D341Med (cell line): Measurements from ENCODE around the gene AKR1C2.
"Not testable (repeated sequence)": the region's sequence is repeated elsewhere in the genome, so short reads cannot be mapped to it uniquely, and the experiment has no call there.

ENCODE experiments used
- DNase-seq: peaks from one replicate; pipeline ENCODE4 v3.0.0; 2012; ENCODE audit warnings: low spot score

The AKR1C2 gene

DNA sequence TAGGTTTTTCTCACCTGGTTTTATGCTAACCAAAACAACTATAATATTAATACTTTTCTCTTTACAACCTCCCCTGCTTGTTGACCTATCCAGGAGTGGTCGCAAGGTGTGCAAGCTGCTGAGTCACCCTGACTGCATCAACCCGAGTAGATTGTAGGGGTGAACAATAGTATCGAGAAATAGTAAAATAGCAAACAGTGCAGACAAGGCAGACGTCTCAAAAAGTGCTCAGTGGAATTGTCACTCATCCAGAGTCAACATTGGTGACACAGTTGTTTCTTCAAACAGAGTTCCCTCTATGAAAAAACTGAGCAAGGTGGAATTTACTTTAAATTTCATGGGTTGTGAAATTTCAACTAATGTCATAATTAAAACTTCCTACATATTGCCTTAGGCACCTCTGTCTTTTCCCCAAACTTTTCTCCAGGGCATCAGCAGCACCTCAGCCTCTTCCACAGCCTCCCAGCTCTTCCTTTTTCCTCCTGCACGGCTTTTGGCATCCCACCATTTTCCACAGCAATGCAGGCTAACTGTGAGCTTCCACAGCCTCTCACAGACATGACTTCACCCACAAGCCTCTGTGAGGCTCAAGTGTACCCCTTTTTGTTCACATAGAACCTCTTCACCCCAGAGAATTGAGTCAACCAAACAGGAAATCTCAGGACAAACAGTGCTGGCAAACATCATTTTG, 46.6 kb downstream of the AKR1C2 start:
- DNase-seq = not testable (repeated sequence)

DNA sequence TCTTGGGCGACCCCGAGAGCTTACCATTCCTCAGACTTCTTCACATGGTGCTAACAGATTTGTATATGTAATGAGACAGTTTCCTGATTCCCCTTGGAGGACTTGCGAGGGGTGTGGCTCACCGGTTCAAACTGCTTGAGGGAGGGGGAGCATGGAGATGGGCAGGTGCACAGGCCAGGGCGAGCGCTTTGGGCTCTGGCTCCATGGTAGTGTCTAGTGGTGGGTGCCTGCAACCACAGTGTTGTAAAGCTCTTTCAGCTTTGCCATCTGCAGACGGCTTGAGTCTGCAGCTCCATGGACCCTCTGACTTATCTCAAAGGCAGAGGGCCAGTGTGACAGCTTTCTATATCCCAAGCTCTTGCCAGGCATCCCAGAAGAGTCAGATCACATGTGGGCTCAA, 47.6 kb downstream of the AKR1C2 start:
- not testable (repeated sequence) for DNase-seq

DNA sequence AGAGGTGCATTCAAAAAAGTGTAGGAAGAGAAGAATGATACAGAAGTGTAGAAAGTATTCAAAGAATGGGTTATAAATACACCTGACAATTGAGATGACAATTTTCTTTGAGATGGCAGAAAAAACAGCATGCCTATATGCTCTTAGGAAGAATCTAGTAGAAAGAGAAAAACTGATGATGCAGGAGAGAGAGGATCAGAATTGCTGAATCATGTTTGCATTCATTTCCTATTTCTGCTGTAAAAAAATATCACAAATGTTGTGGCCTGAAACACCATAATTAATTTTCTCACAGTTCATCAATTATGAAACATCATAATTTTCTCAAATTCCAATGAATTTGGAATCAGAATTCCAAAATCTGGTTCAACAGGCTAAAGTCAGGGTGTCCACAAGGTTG, 50.3 kb downstream of the AKR1C2 start:
- DNase-seq = no peak

DNA sequence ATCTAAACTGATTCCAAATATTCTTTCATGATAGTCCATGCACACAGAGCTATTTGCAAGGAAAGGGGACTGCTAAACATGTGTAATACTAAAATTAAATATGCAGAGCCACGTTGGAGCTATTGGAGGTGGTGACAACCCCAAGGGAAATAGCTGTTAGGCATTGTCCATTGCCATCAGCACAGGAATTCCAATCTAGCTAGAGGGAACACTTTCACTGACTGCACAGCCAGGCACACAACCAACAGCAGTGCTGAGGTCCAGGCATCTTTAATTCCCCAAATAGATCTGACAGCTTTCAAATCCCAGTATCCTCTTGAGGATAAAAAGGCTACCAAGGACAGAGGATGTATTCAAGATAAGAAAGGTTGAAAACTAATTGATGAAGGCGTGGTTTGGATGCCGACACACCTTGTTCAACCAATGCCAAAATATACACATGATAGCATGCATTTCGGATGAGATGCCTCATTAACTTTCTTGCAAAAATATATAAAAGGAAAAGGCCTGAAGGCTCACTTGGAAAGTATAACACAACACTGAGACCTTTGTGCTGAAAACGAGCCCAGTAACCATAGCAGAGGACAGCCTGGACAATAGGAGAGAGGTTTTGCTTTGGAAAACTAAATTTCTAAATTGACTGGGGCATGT, 52.0 kb downstream of the AKR1C2 start:
- not testable (repeated sequence) for DNase-seq

DNA sequence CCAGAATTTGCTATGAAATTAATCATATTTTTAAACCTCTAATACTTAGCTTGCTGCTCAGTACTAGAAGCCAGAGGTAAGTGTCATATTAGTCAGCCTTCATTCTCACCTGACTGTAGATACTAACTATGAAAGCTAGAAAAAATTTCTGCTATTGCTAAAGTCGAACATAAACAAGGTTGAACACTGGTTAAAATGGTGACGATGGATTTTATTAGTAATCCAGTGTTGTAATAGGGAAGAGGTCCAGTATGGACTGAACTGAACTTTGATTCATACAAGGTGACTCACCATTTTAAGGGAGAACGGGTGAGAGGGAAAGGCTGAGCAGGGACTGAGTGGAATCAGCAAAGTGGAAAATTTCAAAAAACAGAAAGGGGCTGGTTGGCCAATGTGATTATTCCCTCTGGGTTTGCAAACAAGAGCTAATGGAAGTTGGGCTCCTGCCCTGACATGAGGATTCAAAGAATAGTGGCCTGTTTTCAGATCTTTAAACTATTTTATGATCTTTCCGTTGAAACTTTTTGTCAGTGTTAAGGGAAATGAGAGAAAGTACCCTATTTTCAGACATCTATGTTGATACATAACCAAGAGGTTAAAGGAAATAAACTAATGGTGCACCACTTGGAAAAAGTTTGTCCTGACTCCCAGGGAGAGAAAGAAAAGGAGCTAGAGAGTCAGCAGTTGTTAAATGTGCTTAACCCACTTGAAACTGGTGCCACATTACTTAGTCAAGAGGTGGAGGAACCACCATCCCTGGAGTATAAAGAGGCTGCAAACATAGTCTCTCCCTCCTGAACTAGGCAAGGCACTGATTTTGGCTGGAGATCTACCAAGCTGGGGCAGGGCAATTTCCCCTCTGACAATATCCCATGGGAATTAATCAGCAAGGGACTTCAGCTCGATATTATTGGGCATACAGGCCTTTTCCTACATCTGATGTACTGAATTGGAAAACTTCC, 55.7 kb downstream of the AKR1C2 start:
- DNase-seq = no peak

DNA sequence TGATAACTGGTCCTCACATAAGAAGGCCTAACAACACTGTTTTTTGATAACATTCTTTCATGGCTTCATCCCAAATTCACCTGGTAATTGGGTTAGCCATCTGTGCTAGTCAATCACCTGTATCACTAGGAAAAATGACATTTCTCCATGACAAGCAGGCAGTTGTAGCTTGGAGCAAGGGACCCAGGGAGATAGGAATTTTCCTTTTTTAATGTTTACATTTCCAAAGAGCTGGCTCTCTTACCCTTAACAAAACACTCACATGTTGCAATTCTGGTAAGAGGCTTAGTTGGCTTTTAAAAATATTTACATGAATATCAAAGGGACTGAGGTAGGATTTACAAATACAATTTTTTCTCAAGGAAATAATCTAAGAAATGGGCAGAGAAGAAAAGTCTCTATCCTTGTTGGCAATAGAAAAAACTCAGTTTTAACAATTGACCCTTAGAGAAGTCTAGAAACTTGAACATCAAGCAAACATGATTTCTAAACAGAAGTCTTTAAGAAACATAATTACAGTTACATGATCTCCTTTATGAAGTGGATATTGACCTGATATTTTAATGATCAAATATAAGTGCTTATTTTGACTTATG, 56.5 kb downstream of the AKR1C2 start:
- no peak for DNase-seq

DNA sequence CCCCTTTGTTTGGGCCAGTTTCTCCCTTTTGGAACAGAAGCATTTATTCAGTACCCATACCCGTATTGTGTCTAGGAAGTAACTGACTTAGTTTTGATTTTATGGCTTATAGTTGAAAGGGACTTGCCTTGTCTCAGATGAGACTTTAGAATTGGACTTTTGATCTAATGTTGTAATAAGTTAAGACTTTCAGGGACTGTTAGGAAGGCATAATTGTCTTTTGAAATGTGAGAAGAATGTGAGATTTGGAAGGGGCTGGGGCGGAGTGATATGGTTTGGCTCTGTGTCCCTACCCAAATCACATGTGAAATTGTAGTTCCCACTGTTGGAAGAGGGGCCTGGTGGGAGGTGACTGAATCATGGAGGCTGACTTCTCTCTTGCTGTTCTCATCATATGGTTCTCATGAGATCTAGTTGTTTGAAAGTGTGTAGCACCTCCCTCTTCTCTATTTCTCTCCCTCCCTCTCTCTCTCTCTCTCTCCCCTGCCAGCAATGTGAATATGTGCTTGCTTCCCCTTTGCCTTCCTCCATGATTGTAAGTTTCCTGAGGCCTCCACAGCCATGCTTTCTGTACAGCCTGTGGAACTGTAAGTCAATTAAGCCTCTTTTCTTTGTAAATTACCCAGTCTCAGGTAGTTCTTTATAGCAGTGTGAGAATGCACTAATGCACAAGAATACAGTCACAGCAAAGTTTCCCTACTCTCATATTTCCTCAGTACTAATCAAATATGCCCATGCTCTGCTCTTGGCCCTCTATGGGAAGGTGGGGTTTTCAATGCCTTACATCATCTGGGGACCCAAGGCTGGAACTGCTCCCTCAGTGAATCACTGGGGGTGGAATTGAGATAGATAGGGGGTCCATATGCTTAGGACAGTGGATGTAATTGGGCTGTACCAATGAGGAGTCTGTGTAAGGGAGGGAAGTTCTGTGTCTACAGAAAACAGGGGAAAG, 57.6 kb downstream of the AKR1C2 start:
- DNase-seq = no peak

DNA sequence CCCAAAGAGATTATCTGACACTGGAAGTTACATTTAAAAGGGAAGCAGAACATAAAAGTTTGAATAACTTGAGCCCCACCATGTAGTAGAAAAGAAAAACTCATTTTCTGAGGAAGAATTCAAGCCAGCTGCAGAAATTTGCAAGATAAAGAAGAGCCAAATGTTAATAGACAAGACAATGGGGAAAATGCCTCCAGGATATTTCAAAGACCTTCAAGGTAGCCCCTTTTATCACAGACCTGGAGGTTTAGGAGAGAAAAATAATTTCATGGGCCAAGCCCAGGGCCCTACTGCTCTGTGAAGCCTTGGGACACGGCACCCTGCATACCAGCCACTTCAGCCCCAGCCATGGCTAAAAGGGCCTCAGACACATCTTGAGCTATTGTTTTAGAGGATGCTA, 58.8 kb downstream of the AKR1C2 start:
- DNase-seq = no peak

DNA sequence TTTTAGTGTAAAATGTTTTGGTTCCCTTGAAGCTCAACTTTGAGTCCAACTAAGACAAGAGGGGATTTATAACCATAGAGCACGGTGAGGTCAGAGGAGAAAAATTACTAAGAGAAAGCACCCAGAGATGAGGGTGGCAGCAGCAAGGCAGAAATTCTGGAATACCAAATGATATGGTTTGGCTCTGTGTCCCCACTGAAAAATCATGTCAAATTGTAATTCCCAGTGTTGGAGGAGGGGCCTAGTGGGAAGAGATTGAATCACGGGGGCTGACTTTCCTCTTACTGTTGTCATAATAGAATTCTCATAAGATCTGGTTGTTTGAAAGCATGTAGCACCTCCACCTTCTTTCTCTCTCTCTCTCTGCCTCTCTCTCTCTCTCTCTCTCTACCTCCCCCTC, 59.8 kb downstream of the AKR1C2 start:
- DNase-seq = no peak

DNA sequence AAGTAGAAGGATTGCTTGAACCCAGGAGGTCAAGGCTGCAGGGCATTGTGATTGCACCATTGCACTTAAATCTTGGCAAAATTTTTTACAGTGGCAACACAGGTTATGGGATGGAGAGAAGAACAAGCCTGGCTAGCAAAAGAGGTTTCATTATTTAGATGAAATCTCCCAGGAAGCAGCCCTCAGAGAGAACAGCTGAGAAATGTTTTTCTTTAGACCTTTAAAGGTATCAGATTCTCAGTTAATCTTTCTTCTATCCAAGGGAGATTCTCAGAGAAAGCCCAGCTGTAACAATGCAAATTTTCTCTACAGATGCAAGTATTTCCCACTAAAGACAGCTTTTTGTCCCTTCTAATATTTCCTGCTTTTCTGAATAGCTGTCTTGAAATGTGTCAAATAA, 60.2 kb downstream of the AKR1C2 start:
- DNase-seq = not testable (repeated sequence)

DNA sequence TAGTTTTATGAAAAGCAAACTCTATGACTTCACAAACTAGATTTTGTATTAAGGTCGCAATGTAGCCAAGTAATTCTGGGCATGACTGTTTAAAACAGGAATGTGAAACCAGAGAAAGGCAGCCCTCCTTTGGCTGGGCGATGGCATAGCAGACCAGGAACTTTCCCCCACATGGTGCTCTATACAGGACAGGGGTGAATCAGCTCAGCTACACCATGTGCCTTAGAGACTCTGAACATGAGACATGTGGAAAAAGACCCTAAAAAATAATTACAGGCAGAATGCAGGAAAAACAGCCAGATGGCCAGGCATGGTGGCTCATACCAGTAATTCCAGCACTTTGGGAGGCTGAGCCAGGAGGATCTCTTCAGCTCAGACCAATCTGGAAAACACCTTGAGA, 60.7 kb downstream of the AKR1C2 start:
- not testable (repeated sequence) for DNase-seq

DNA sequence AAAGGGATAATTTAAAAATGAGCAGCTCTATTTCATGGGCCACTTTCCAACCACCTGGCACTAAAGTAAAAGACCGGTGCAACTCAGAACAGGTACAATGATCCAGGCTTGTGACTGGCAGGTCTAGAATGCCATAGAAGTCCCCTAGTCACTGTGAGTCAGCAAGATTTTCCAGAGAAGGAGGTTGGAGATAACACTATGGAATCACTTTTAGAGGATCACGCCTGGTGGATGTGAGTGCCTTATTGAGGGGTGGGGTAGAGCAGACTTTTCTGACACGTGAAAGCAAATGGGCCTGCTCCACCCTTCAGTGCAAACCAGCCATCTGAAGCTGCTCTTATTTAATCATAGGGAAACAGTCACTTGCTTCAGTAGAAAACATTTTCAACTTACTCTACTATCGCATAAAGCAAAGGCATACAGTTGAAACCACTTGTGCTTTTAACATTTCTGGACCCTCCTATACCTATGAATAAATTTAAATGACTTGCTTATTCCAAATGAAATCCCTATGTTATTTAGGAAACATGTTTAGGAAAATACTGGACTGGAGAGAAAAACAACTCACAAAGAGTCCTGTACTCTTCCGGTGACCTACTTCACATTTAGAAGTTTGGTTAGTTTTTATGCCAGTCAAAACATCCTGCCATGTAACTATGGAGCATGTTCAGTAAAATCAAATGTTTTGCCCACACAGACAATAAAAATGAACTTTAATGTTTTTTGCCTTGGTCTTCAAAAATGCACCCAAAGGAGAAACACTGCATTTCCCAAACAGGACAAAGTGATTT, 61.9 kb downstream of the AKR1C2 start:
- DNase-seq = no peak

DNA sequence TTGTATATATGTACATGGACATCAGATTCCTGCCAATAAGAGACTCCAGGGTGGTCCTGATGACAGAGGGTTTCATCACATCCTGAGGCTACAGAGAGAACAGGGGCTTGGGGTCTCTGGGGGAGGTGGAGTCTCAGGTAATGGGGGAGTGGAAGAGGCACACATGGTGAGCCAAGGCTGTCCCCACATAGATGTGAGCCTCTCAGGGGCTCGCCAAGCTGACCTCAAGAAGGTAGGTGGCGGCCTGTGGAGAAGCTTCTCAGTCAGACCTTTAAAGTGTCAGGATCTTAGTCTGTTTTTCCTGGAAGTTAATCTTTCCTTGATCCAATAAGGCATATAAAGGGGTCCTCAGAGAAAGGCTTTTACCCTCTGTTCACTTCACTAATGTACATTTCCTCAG, 62.7 kb downstream of the AKR1C2 start:
- DNase-seq = not testable (repeated sequence)

DNA sequence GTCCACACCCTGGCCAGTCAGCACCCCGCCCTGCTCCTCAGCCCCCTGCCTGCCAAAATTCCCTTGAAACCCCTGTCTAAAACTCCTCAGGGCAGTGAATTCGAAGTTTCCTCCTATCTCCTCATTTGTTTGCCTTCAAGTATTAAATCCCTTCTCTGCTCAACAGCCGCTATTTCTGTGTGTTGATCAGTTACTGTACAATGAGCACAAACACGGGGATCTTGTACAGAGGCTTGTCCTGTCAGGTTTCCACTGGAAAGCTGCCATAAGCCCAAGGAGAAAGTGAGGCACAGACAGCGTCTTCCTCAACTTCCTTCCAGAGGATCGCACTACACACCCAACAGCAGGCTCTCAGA, 63.6 kb downstream of the AKR1C2 start:
- not testable (repeated sequence) for DNase-seq

DNA sequence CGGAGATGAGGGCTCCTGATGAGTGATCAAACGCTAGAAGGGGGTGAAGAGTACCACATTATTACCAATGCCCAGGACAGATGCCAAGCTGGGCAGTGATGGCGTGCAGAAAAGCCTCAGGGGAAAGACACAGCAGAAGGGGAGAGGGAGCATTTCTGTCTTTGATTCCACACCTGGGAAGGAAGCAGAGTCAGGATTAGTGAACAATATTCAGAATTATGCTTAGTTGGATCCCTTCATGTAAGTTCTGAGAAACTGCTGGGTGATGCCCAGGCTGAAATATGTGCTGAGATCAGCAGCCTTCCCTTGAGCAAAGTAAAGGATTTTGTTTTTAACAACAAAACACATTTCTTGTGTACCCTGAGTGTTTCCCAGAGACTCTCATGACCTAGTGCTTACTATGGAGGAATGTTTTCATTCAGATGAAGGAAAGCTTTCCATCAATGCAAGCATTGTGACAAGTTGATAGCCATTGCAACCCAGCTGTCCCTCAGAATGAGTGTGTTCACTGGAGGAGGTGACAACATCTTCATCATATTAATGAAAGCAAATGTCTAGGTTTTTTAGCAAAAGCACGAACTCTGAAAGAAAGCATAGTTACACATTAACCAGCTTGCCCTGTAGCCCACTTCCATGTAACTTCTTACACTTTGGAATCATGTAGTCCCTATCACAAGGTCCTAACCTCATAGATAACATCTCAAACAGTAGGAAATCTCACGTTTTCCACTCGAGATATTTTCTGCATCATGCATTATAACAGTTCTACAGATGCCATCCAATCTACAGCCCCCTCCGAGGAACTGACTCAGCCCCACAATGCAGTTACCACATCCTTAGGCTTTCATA, 64.2 kb downstream of the AKR1C2 start:
- no peak for DNase-seq
